Right ventricle myocardium inferior (tissue), 1 donor: Measurements from ENCODE around the gene LCP2. TPM values are rescaled to one million over a fixed set of nuclear protein-coding genes. Genes with fewer than 3 reads are reported as not detected.
"Not testable (repeated sequence)": the region's sequence is repeated elsewhere in the genome, so short reads cannot be mapped to it uniquely, and the experiment has no call there.

ENCODE experiments used
- ATAC-seq: fragments of 200-7000 bp; cut with Tn5 transposase; one replicate; pipeline ENCODE4 v1.9.1; 2020; ENCODE audit warnings: mild to moderate bottlenecking, moderate library complexity
- DNase-seq: peaks from one replicate; pipeline ENCODE4 v3.0.0; 2021; ENCODE audit errors: missing footprints
- intact Hi-C: fragments of 100-400 bp; cut with DNase I; formaldehyde crosslinking; loops from one replicate; pipeline ENCODE4 v1.11.0; 2022
- total RNA-seq: library from RNA; stranded (reverse); fragmentation: NEBNext Ultra II Directional; extraction: Animal tissue kit (Norgen Biotek cat#: 25700); gene quantifications from one replicate; pipeline ENCODE4 v1.2.1, GENCODE V29; 2021
- donor health status: DM: no; HTN: yes; CAD: no; lungs with severe emphysema.

The LCP2 gene
- total RNA-seq, 1 donor from 2014 or later: 6.7 TPM

GRCh38 chr5:170265522-170265921 is 32.1 kb downstream of the LCP2 start:
- DNase-seq (peak; percentile 66), ATAC-seq (peak; percentile 85)
- intact Hi-C loops: loop anchor here (5.0 kb wide), 2 partner anchors 72 to 137 kb away; no protein-coding TSS in a partner anchor

- intact Hi-C loops: no loop called here
- no peak for DNase-seq
- ATAC-seq: no peak
Measured at GRCh38 chr5:170263906-170264305, 33.7 kb downstream of the LCP2 start.

GRCh38 chr5:170262061-170263045 is 35.2 kb downstream of the LCP2 start:
- intact Hi-C loops: no loop called here
- ATAC-seq (no peak), DNase-seq (no peak)

GRCh38 chr5:170261528-170262043 is 36.0 kb downstream of the LCP2 start:
- no peak for ATAC-seq
- intact Hi-C loops: no loop called here
- no peak for DNase-seq

- DNase-seq (no peak), ATAC-seq (no peak)
- intact Hi-C loops: no loop called here
Measured at GRCh38 chr5:170257370-170257769, 40.2 kb downstream of the LCP2 start.

- no peak for ATAC-seq
- intact Hi-C loops: no loop called here
- DNase-seq: no peak
Measured at GRCh38 chr5:170256571-170256970, 41.0 kb downstream of the LCP2 start.

GRCh38 chr5:170254056-170254455 is 43.5 kb downstream of the LCP2 start:
- ATAC-seq: no peak
- DNase-seq: no peak
- intact Hi-C loops: no loop called here

- intact Hi-C loops: no loop called here
Measured at GRCh38 chr5:170252720-170253350, 44.7 kb downstream of the LCP2 start.

GRCh38 chr5:170252109-170252508 is 45.5 kb downstream of the LCP2 start:
- no peak for ATAC-seq
- intact Hi-C loops: no loop called here
- DNase-seq: no peak

More at GRCh38 chr5:170252720-170253350, 44.7 kb downstream of the LCP2 start:
- no peak for ATAC-seq
- DNase-seq: no peak

- intact Hi-C loops: no loop called here
- ATAC-seq (no peak), DNase-seq (no peak)
Measured at GRCh38 chr5:170251462-170251861, 46.1 kb downstream of the LCP2 start.

GRCh38 chr5:170250810-170251317 is 46.7 kb downstream of the LCP2 start:
- ATAC-seq (no peak), DNase-seq (no peak)
- intact Hi-C loops: no loop called here

- ATAC-seq: no peak
- DNase-seq: no peak
- intact Hi-C loops: no loop called here
Measured at GRCh38 chr5:170249355-170249754, 48.2 kb downstream of the LCP2 start.

- ATAC-seq, intact Hi-C loops, DNase-seq: not testable (repeated sequence)
Measured at GRCh38 chr5:170248931-170249227, 48.7 kb downstream of the LCP2 start.

- ATAC-seq (no peak), DNase-seq (no peak)
- intact Hi-C loops: no loop called here
Measured at GRCh38 chr5:170248172-170248930, 49.2 kb downstream of the LCP2 start.

- DNase-seq (no peak), ATAC-seq (peak; percentile 63)
- intact Hi-C loops: no loop called here
Measured at GRCh38 chr5:170247363-170247762, 50.2 kb downstream of the LCP2 start.

- ATAC-seq (no peak), DNase-seq (no peak)
- intact Hi-C loops: no loop called here
Measured at GRCh38 chr5:170246126-170246870, 51.3 kb downstream of the LCP2 start.

- intact Hi-C loops, ATAC-seq, DNase-seq: not testable (repeated sequence)
Measured at GRCh38 chr5:170245436-170245835, 52.1 kb downstream of the LCP2 start.

GRCh38 chr5:170238456-170239196 is 59.0 kb downstream of the LCP2 start:
- intact Hi-C loops: no loop called here
- no peak for ATAC-seq
- DNase-seq: no peak
